Progenitor cell of endocrine pancreas (in vitro differentiated cells): ENCODE results near the gene MBD3L2. TPM values are rescaled to one million over a fixed set of nuclear protein-coding genes. Genes with fewer than 3 reads are reported as not detected.
"Not testable (repeated sequence)": the region's sequence is repeated elsewhere in the genome, so short reads cannot be mapped to it uniquely, and the experiment has no call there.

Source experiments
- DNase-seq: peaks from one replicate; pipeline ENCODE4 v3.0.0; 2021; ENCODE audit warnings: low spot score; ENCODE audit not compliant: unreplicated experiment
- H3K27ac Mint-ChIP-seq: 2 replicates; pipeline ENCODE4 v1.8.0; 2021; ENCODE audit warnings: mild to moderate bottlenecking, moderate library complexity, mixed read lengths
- H3K27me3 Mint-ChIP-seq: 2 replicates; pipeline ENCODE4 v1.8.0; 2021; ENCODE audit warnings: mixed read lengths
- H3K36me3 Mint-ChIP-seq: 2 replicates; pipeline ENCODE4 v1.8.0; 2022; ENCODE audit warnings: mixed read lengths; ENCODE audit not compliant: insufficient read depth
- H3K4me1 Mint-ChIP-seq: 2 replicates; pipeline ENCODE4 v1.8.0; 2021; ENCODE audit warnings: low read depth, mixed read lengths
- H3K4me3 Mint-ChIP-seq: 2 replicates; pipeline ENCODE4 v1.8.0; 2021; ENCODE audit warnings: low read depth, mild to moderate bottlenecking, moderate library complexity, mixed read lengths
- H3K9me3 Mint-ChIP-seq: 2 replicates; pipeline ENCODE4 v1.8.0; 2021; ENCODE audit warnings: low read depth, mixed read lengths
- CTCF ChIP-seq: fragments of 200-600 bp; sonication (generic); IDR thresholded peaks from one replicate; pipeline ENCODE4 v1.5.0; 2021; ENCODE audit warnings: antibody characterized with exemption, mild to moderate bottlenecking; ENCODE audit not compliant: unreplicated experiment
- total RNA-seq: library from RNA; stranded (reverse); gene quantifications from 2 replicates; pipeline ENCODE4 v1.2.1, GENCODE V29; 2021

Gene MBD3L2
- total RNA-seq, 1 donor from 2014 or later = not detected

GRCh38 chr19:7051421-7051820, 2.3 kb downstream of the MBD3L2 start:
- not testable (repeated sequence) for H3K4me1 Mint-ChIP-seq, H3K9me3 Mint-ChIP-seq, H3K4me3 Mint-ChIP-seq, H3K27ac Mint-ChIP-seq, H3K36me3 Mint-ChIP-seq, H3K27me3 Mint-ChIP-seq, DNase-seq

- not testable (repeated sequence) for H3K27me3 Mint-ChIP-seq, H3K4me3 Mint-ChIP-seq, H3K9me3 Mint-ChIP-seq, DNase-seq, H3K36me3 Mint-ChIP-seq, H3K27ac Mint-ChIP-seq, H3K4me1 Mint-ChIP-seq
These were observed 3.8 kb downstream of the MBD3L2 start for GRCh38 chr19:7052896-7053295.

- H3K27me3 Mint-ChIP-seq, H3K27ac Mint-ChIP-seq: not testable (repeated sequence)
These were observed 5.7 kb downstream of the MBD3L2 start for GRCh38 chr19:7054635-7055368.

GRCh38 chr19:7055679-7056078, 6.6 kb downstream of the MBD3L2 start:
- not testable (repeated sequence) for H3K36me3 Mint-ChIP-seq, H3K27ac Mint-ChIP-seq, DNase-seq, H3K27me3 Mint-ChIP-seq, H3K4me3 Mint-ChIP-seq, H3K4me1 Mint-ChIP-seq, H3K9me3 Mint-ChIP-seq

More at GRCh38 chr19:7054635-7055368, 5.7 kb downstream of the MBD3L2 start:
- H3K9me3 Mint-ChIP-seq, DNase-seq, H3K4me3 Mint-ChIP-seq, H3K4me1 Mint-ChIP-seq, H3K36me3 Mint-ChIP-seq: not testable (repeated sequence)

GRCh38 chr19:7056371-7056770, 7.2 kb downstream of the MBD3L2 start:
- H3K27me3 Mint-ChIP-seq, H3K36me3 Mint-ChIP-seq, H3K4me1 Mint-ChIP-seq, H3K27ac Mint-ChIP-seq, DNase-seq, H3K9me3 Mint-ChIP-seq, H3K4me3 Mint-ChIP-seq: not testable (repeated sequence)

- H3K27me3 Mint-ChIP-seq, DNase-seq, H3K9me3 Mint-ChIP-seq, H3K27ac Mint-ChIP-seq, H3K4me3 Mint-ChIP-seq, H3K4me1 Mint-ChIP-seq, H3K36me3 Mint-ChIP-seq: not testable (repeated sequence)
These were observed 9.5 kb downstream of the MBD3L2 start, which contains the start of gene MBD3L3 for GRCh38 chr19:7058576-7058975. MBD3L3 (minus strand) TSS chr19:7058676; CDS start chr19:7058605, 71 bp downstream.

- DNase-seq, H3K4me1 Mint-ChIP-seq, H3K9me3 Mint-ChIP-seq, H3K36me3 Mint-ChIP-seq, H3K27ac Mint-ChIP-seq, H3K27me3 Mint-ChIP-seq, H3K4me3 Mint-ChIP-seq: not testable (repeated sequence)
These were observed 10.9 kb downstream of the MBD3L2 start for GRCh38 chr19:7059977-7060376.

GRCh38 chr19:7063339-7063738, 14.2 kb downstream of the MBD3L2 start:
- Mint-ChIP-seq H3K4me3 (no peak overlapping the region), H3K36me3 (no peaks in the 10 kb centered on the region)

More at GRCh38 chr19:7063339-7063738, 14.2 kb downstream of the MBD3L2 start:
- DNase-seq = no peak
- Mint-ChIP-seq H3K9me3 (peaks cover 6% of the 10 kb centered on the region), H3K27me3 (no peaks in the 10 kb centered on the region), H3K27ac (no peak overlapping the region), H3K4me1 (no peaks in the 10 kb centered on the region)
- TF ChIP-seq CTCF = no peak
